Panc1 (cell line): ENCODE results near the gene NPPC. TPM values are rescaled to one million over a fixed set of nuclear protein-coding genes. Genes with fewer than 3 reads are reported as not detected.
"Not testable (repeated sequence)": the region's sequence is repeated elsewhere in the genome, so short reads cannot be mapped to it uniquely, and the experiment has no call there.

Source experiments
- ATAC-seq: fragments of 200-7000 bp; cut with Tn5 transposase; 2 replicates; pipeline ENCODE4 v1.9.1; 2020; ENCODE audit warnings: mild to moderate bottlenecking, moderate library complexity
- BruUV-seq: library from RNA; stranded (reverse); fragments of 400-500 nt; replicated peaks from 2 replicates; lab custom pipeline; 2021; lab: Mats Ljungman, UMichigan
- CTCF ChIA-PET: fragments of 300-600 bp; sonication (Branson Sonifier 250); formaldehyde crosslinking; loops from one replicate; lab custom pipeline; 2022; ENCODE audit warnings: antibody characterized with exemption; lab: Charles Lee
- POLR2A ChIA-PET: fragments of 300-600 bp; sonication (Branson Sonifier 250); formaldehyde crosslinking; loops from one replicate; lab custom pipeline; 2022; ENCODE audit warnings: antibody characterized with exemption; lab: Charles Lee
- DNase-seq: peaks from one replicate; pipeline ENCODE4 v3.0.0-alpha.2; 2010; ENCODE audit warnings: low read depth, low spot score
- H3K27ac ChIP-seq: 2 replicates; pipeline ENCODE4 v1.5.1; 2011; ENCODE audit warnings: mild to moderate bottlenecking, low read length, inconsistent platforms
- H3K27me3 ChIP-seq: fragments of 200-500 bp; sonication (Bioruptor generic); 2 replicates; pipeline ENCODE4 v1.6.0; 2014; ENCODE audit warnings: low read length, inconsistent platforms; ENCODE audit not compliant: control insufficient read depth, insufficient read depth
- H3K36me3 ChIP-seq: fragments of 200-500 bp; sonication (Bioruptor generic); 2 replicates; pipeline ENCODE4 v1.5.1; 2014; ENCODE audit warnings: inconsistent platforms, mild to moderate bottlenecking, low read length, moderate library complexity; ENCODE audit not compliant: control insufficient read depth, insufficient read depth
- H3K4me1 ChIP-seq: 2 replicates; pipeline ENCODE4 v1.5.1; 2011; ENCODE audit warnings: inconsistent platforms, mild to moderate bottlenecking, low read length, moderate library complexity; ENCODE audit not compliant: control insufficient read depth, insufficient read depth
- H3K4me3 ChIP-seq, 2 experiments: 2 replicates each; pipeline ENCODE4 v1.5.1; 2011 to 2012; ENCODE audit warnings: low read depth in 2 of 2, low read length in 2 of 2, mild to moderate bottlenecking in 2 of 2, inconsistent platforms in 1 of 2, moderate library complexity in 1 of 2
- H3K9me3 ChIP-seq: fragments of 200-500 bp; sonication (Bioruptor generic); 2 replicates; pipeline ENCODE4 v1.5.1; 2014; ENCODE audit warnings: low read depth, mild to moderate bottlenecking, inconsistent platforms, low read length, moderate library complexity; ENCODE audit not compliant: control insufficient read depth, insufficient read depth
- CTCF ChIP-seq: fragments of 450-650 bp; IDR thresholded peaks from 2 replicates; pipeline ENCODE4 v1.5.1; 2017; ENCODE audit warnings: mild to moderate bottlenecking
- POLR2AphosphoS5 ChIP-seq: IDR thresholded peaks from 2 replicates; pipeline ENCODE4 v1.6.1; 2012; ENCODE audit warnings: mild to moderate bottlenecking, low read depth, low read length, moderate library complexity
- REST ChIP-seq, 2 experiments: IDR thresholded peaks; 2 replicates each; pipeline ENCODE4 v1.6.1; 2011 to 2012; ENCODE audit warnings: low read depth in 2 of 2, control low read depth in 1 of 2, low read length in 1 of 2, mild to moderate bottlenecking in 1 of 2, moderate library complexity in 1 of 2; ENCODE audit not compliant: insufficient read depth in 1 of 2
- SIN3A ChIP-seq: IDR thresholded peaks from 2 replicates; pipeline ENCODE4 v1.6.1; 2012; ENCODE audit warnings: low read depth, mild to moderate bottlenecking, low read length, moderate library complexity, borderline replicate concordance; ENCODE audit not compliant: insufficient read depth
- TCF7L2 ChIP-seq: IDR thresholded peaks from 2 replicates; pipeline ENCODE4 v1.6.1; 2011; ENCODE audit warnings: mild to moderate bottlenecking, low read depth, low read length, inconsistent platforms
- in situ Hi-C: cut with HindIII; loops from 2 replicates; pipeline ENCODE4 v1.10.0; 2016; ENCODE audit warnings: low sequenced_read_pairs, low pct_unique_long_range_greater_than_20kb
- intact Hi-C: fragments of 100-400 bp; cut with micrococcal nuclease; formaldehyde crosslinking; loops from one replicate; pipeline ENCODE4 v1.10.0; 2022; ENCODE audit not compliant: unreplicated experiment
- total RNA-seq: library from RNA; stranded (reverse); gene quantifications from one replicate; pipeline ENCODE4 v1.2.1, GENCODE V29; 2021; ENCODE audit not compliant: unreplicated experiment

Gene NPPC
- total RNA-seq, 1 experiment from 2014 or later = 1.1 TPM

- H3K27ac ChIP-seq = no peak overlapping the region
- H3K4me1 ChIP-seq = no peaks in the 10 kb centered on the region
- H3K4me3 ChIP-seq = no peak overlapping the region
- ChIA-PET CTCF (no interaction called here), POLR2A (no interaction called here)
- in situ Hi-C loops = no loop called here
- no peaks in the 10 kb centered on the region for H3K9me3 ChIP-seq
- DNase-seq = no peak
- H3K27me3 ChIP-seq = peaks cover 2% of the 10 kb centered on the region; the same call in 1 of the 2 replicates
- H3K36me3 ChIP-seq = no peaks in the 10 kb centered on the region
- no peak for ATAC-seq
- intact Hi-C loops = no loop called here
- no TSS peak for BruUV-seq
- no peak for TF ChIP-seq POLR2AphosphoS5
- TF ChIP-seq TCF7L2 = no peak
- TF ChIP-seq CTCF = no peak
- TF ChIP-seq SIN3A = no peak
- no peak for TF ChIP-seq REST (IDR thresholded peaks at IDR 0.05; ENCODE audit: insufficient read depth in 1 of 2, low read depth in 2 of 2, low read length in 1 of 2)
These were observed 21.5 kb upstream of the NPPC start for GRCh38 chr2:231947694-231948093.

- ATAC-seq, in situ Hi-C loops, H3K4me3 ChIP-seq, H3K27me3 ChIP-seq, H3K4me1 ChIP-seq, DNase-seq, H3K9me3 ChIP-seq, BruUV-seq, CTCF ChIA-PET, POLR2A ChIA-PET, intact Hi-C loops, H3K36me3 ChIP-seq, H3K27ac ChIP-seq: not testable (repeated sequence)
These were observed 20.9 kb upstream of the NPPC start for GRCh38 chr2:231947112-231947511.

- no peaks in the 10 kb centered on the region for H3K9me3 ChIP-seq
- H3K4me1 ChIP-seq = no peaks in the 10 kb centered on the region
- H3K36me3 ChIP-seq = no peaks in the 10 kb centered on the region
- no peak overlapping the region for H3K4me3 ChIP-seq
- peaks cover 2% of the 10 kb centered on the region; the same call in 1 of the 2 replicates for H3K27me3 ChIP-seq
- BruUV-seq = no TSS peak
- ATAC-seq (no peak), DNase-seq (no peak)
- ChIA-PET CTCF (no interaction called here), POLR2A (no interaction called here)
- no peak overlapping the region for H3K27ac ChIP-seq
- intact Hi-C loops (no loop called here), in situ Hi-C loops (no loop called here)
- TF ChIP-seq CTCF (no peak), SIN3A (no peak), POLR2AphosphoS5 (no peak), REST (IDR thresholded peaks at IDR 0.05; ENCODE audit: insufficient read depth in 1 of 2, low read depth in 2 of 2, low read length in 1 of 2) (no peak), TCF7L2 (no peak)
These were observed 20.1 kb upstream of the NPPC start for GRCh38 chr2:231946241-231946814.
